Measurements from ENCODE around the gene ATF6B. TPM values are rescaled to one million over a fixed set of nuclear protein-coding genes. Genes with fewer than 3 reads are reported as not detected.

Gene ATF6B
- total and polyA plus RNA-seq, 2 of the 13 experiments (the other 11 are each of a cell fraction or from before 2014, with no cell fraction given) = 18.1 to 44.0 TPM

DNA sequence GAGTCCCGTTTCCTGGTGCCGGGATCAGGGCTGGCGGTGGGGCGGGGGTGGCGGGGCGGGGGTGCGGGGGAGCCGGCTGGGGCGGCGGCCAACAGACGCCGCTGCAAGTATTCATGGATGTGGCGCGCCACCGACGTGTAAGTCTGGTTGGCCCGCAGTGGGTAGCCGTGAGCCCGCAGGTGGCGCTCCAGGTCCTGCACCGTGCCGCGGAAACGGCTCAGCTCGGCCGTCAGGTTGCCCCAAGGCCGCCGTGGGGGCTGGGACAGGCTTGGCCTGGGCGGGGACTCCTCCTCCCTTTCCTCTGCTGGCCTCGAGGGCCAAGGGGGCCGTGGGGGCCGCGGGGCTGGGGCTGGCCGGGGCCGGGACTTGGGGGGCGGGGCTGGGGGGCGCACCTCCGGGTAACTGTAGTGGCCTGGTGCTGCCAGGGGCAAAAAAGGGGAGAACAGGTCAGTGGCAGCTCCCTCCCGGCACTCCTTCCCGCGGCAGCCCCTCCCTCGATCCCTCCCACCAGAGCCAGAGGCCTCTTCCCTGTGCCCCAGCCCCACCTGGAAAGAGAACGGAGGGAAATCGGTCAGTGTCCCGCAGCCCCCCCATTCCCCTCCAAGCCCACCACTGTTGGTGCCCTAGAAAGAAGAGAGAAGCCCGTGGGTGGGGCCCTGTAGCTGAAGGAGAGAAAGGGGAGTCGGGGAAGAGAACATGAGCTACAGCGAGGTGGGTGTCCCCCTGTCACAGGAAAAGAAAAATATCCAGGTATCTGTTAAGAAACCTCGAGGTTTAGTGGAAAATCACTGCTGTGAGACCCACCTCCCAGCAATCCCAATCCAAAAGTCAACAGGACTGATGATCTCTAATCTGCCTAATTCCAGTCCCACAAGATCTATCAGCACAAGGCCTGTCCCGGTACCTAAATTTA, 40.2 kb downstream of the ATF6B start (continued):
- no peak for TF ChIP-seq NR2C2 (CRISPR knock-in tag; IDR thresholded peaks at IDR 0.05; ENCODE audit: borderline replicate concordance)
- TF ChIP-seq MZF1 (CRISPR knock-in tag; IDR thresholded peaks at IDR 0.05; ENCODE audit: borderline replicate concordance) = no peak
- TF ChIP-seq ZNF251 (CRISPR knock-in tag; IDR thresholded peaks at IDR 0.05) = no peak
- 0 out of 2 replicates have a peak, but pooled peaks have one; percentile 46 for TF ChIP-seq SMAD1 (CRISPR knock-in tag; IDR thresholded peaks at IDR 0.05; ENCODE audit: borderline replicate concordance, low read depth)
- no peak for TF ChIP-seq ZNF816 (CRISPR knock-in tag; IDR thresholded peaks at IDR 0.05; ENCODE audit: borderline replicate concordance)
- TF ChIP-seq ZBTB8A (CRISPR knock-in tag; IDR thresholded peaks at IDR 0.05; ENCODE audit: borderline replicate concordance, low read depth) = no peak
- no peak for TF ChIP-seq HNRNPUL1 (IDR thresholded peaks at IDR 0.05; ENCODE audit: low read depth, low read length)
- TF ChIP-seq ZNF839 (CRISPR knock-in tag; IDR thresholded peaks at IDR 0.05; ENCODE audit: borderline replicate concordance) = no peak
- no peak for TF ChIP-seq ZNF883 (CRISPR knock-in tag; IDR thresholded peaks at IDR 0.05; ENCODE audit: not compliant biosample characterization)
- TF ChIP-seq HHEX (CRISPR knock-in tag; IDR thresholded peaks at IDR 0.05) = no peak
- TF ChIP-seq YEATS4 (CRISPR knock-in tag; IDR thresholded peaks at IDR 0.05; ENCODE audit: borderline replicate concordance) = no peak
- TF ChIP-seq, protein P1, sequence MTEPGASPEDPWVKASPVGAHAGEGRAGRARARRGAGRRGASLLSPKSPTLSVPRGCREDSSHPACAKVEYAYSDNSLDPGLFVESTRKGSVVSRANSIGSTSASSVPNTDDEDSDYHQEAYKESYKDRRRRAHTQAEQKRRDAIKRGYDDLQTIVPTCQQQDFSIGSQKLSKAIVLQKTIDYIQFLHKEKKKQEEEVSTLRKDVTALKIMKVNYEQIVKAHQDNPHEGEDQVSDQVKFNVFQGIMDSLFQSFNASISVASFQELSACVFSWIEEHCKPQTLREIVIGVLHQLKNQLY (CRISPR knock-in tag; IDR thresholded peaks at IDR 0.05) = no peak
- TF ChIP-seq ZNF7 (CRISPR knock-in tag; IDR thresholded peaks at IDR 0.05) = no peak
- TF ChIP-seq, protein P2, sequence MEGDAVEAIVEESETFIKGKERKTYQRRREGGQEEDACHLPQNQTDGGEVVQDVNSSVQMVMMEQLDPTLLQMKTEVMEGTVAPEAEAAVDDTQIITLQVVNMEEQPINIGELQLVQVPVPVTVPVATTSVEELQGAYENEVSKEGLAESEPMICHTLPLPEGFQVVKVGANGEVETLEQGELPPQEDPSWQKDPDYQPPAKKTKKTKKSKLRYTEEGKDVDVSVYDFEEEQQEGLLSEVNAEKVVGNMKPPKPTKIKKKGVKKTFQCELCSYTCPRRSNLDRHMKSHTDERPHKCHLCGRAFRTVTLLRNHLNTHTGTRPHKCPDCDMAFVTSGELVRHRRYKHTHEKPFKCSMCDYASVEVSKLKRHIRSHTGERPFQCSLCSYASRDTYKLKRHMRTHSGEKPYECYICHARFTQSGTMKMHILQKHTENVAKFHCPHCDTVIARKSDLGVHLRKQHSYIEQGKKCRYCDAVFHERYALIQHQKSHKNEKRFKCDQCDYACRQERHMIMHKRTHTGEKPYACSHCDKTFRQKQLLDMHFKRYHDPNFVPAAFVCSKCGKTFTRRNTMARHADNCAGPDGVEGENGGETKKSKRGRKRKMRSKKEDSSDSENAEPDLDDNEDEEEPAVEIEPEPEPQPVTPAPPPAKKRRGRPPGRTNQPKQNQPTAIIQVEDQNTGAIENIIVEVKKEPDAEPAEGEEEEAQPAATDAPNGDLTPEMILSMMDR (CRISPR knock-in tag; IDR thresholded peaks at IDR 0.05) = peak; percentile 93
- no peak for TF ChIP-seq KDM6A (CRISPR knock-in tag; IDR thresholded peaks at IDR 0.05; ENCODE audit: low read depth)
- TF ChIP-seq, protein P3, sequence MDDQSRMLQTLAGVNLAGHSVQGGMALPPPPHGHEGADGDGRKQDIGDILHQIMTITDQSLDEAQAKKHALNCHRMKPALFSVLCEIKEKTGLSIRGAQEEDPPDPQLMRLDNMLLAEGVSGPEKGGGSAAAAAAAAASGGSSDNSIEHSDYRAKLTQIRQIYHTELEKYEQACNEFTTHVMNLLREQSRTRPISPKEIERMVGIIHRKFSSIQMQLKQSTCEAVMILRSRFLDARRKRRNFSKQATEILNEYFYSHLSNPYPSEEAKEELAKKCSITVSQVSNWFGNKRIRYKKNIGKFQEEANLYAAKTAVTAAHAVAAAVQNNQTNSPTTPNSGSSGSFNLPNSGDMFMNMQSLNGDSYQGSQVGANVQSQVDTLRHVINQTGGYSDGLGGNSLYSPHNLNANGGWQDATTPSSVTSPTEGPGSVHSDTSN (CRISPR knock-in tag; IDR thresholded peaks at IDR 0.05; ENCODE audit: borderline replicate concordance) = no peak
- TF ChIP-seq, protein P4, sequence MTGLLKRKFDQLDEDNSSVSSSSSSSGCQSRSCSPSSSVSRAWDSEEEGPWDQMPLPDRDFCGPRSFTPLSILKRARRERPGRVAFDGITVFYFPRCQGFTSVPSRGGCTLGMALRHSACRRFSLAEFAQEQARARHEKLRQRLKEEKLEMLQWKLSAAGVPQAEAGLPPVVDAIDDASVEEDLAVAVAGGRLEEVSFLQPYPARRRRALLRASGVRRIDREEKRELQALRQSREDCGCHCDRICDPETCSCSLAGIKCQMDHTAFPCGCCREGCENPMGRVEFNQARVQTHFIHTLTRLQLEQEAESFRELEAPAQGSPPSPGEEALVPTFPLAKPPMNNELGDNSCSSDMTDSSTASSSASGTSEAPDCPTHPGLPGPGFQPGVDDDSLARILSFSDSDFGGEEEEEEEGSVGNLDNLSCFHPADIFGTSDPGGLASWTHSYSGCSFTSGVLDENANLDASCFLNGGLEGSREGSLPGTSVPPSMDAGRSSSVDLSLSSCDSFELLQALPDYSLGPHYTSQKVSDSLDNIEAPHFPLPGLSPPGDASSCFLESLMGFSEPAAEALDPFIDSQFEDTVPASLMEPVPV (CRISPR knock-in tag; IDR thresholded peaks at IDR 0.05) = no peak
- peak; percentile 86; the same call in 1 of the 2 replicates for TF ChIP-seq KDM5B (CRISPR knock-in tag; IDR thresholded peaks at IDR 0.05; ENCODE audit: borderline replicate concordance)
- TF ChIP-seq SOX6 (IDR thresholded peaks at IDR 0.05) = no peak
- peak; percentile 47 for TF ChIP-seq SOX6 (CRISPR knock-in tag; IDR thresholded peaks at IDR 0.05)
- TF ChIP-seq ZMYM4 (CRISPR knock-in tag; IDR thresholded peaks at IDR 0.05) = peak; percentile 73
- TF ChIP-seq MAZ (IDR thresholded peaks at IDR 0.05; ENCODE audit: borderline replicate concordance, low read depth, low read length) = peak; percentile 62; the same call in 1 of the 2 replicates
- peak; percentile 59; the same call in 1 of the 2 replicates for TF ChIP-seq MAZ (CRISPR knock-in tag; IDR thresholded peaks at IDR 0.05; ENCODE audit: low read depth)

All from HepG2 (cell line).